ENCODE measurements around the gene C17orf58.

DNA sequence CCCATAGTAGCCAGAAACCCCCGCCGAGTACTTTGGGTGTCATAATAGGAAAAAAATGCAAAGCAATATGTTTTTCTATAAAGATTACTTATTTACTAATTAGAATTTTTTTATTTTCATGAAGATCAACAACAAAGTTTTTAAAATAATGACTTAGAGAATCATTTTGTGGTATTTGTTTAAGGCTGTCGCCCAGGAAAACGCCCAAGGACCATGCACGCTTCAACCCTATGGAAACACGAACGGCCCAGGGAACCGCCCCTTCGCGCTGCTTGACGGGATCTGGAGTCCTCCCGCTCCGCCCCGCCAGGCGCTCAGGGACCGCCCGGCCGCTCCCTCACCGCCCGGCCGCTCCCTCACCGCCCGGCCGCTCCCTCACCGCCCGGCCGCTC is 38.9 kb upstream of the C17orf58 start:
- TF ChIP-seq, protein P1, sequence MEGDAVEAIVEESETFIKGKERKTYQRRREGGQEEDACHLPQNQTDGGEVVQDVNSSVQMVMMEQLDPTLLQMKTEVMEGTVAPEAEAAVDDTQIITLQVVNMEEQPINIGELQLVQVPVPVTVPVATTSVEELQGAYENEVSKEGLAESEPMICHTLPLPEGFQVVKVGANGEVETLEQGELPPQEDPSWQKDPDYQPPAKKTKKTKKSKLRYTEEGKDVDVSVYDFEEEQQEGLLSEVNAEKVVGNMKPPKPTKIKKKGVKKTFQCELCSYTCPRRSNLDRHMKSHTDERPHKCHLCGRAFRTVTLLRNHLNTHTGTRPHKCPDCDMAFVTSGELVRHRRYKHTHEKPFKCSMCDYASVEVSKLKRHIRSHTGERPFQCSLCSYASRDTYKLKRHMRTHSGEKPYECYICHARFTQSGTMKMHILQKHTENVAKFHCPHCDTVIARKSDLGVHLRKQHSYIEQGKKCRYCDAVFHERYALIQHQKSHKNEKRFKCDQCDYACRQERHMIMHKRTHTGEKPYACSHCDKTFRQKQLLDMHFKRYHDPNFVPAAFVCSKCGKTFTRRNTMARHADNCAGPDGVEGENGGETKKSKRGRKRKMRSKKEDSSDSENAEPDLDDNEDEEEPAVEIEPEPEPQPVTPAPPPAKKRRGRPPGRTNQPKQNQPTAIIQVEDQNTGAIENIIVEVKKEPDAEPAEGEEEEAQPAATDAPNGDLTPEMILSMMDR (IDR thresholded peaks at IDR 0.05): no peak
- TF ChIP-seq POLR2A (IDR thresholded peaks at IDR 0.05): no peak
- TF ChIP-seq POLR2AphosphoS5 (IDR thresholded peaks at IDR 0.05): peak; percentile 65
